Measurements from ENCODE around the gene LMAN1L.

- TF ChIP-seq CTCF (IDR thresholded peaks at IDR 0.05; ENCODE audit: insufficient read depth, low read length, poor library complexity, severe bottlenecking) (no peak), EZH2phosphoT487 (conservative IDR thresholded peaks at IDR 0.05; ENCODE audit: low read length) (no peak)
Observed at GRCh38 chr15:74869372-74869725, 56.7 kb downstream of the LMAN1L start.

Measured in SU-DHL-6 (cell line).